Uterus (tissue), 2 donors: ENCODE results near the gene CTCF.

Experiments used
- POLR2A ChIP-seq, 2 donors: fragments of 450-650 bp; IDR thresholded peaks; one replicate each; pipeline ENCODE4 v1.6.1; 2016; ENCODE audit warnings: antibody characterized with exemption in 2 of 2, mild to moderate bottlenecking in 1 of 2, moderate library complexity in 1 of 2
- TF ChIP-seq, protein P1 (sequence below), 4 experiments: fragments of 200-600 bp in 2 of 4; fragments of 450-650 bp in 2 of 4; sonication (generic) in 2 of 4; IDR thresholded peaks; one replicate each; pipeline ENCODE4 v1.5.1; 2016 to 2019; ENCODE audit warnings: antibody characterized with exemption in 4 of 4, mild to moderate bottlenecking in 2 of 4, moderate library complexity in 1 of 4

DNA sequence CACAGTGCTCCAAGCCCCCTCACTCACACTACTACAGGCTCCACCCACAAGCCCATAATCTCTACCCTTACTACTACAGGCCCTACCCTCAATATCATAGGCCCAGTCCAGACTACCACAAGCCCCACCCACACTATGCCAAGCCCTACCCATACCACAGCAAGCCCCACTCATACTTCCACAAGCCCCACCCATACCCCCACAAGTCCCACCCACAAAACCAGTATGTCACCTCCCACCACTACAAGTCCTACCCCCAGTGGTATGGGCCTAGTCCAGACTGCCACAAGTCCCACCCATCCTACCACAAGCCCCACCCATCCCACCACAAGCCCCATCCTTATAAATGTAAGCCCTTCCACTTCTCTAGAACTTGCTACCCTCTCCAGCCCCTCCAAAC is 19.9 kb upstream of the CTCF start:
- no peak for TF ChIP-seq POLR2A (IDR thresholded peaks at IDR 0.05)
- TF ChIP-seq, protein P1, sequence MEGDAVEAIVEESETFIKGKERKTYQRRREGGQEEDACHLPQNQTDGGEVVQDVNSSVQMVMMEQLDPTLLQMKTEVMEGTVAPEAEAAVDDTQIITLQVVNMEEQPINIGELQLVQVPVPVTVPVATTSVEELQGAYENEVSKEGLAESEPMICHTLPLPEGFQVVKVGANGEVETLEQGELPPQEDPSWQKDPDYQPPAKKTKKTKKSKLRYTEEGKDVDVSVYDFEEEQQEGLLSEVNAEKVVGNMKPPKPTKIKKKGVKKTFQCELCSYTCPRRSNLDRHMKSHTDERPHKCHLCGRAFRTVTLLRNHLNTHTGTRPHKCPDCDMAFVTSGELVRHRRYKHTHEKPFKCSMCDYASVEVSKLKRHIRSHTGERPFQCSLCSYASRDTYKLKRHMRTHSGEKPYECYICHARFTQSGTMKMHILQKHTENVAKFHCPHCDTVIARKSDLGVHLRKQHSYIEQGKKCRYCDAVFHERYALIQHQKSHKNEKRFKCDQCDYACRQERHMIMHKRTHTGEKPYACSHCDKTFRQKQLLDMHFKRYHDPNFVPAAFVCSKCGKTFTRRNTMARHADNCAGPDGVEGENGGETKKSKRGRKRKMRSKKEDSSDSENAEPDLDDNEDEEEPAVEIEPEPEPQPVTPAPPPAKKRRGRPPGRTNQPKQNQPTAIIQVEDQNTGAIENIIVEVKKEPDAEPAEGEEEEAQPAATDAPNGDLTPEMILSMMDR (IDR thresholded peaks at IDR 0.05) = no peak
